Keratinocyte (primary cell): ENCODE results near the gene ANKS1A.

Source experiments
- CTCF ChIP-seq, 3 experiments: IDR thresholded peaks in 1 of 3; conservative IDR thresholded peaks in 1 of 3; optimal IDR thresholded peaks in 1 of 3; 2 replicates in 2 of 3; 3 replicates in 1 of 3; pipeline versions ENCODE3 to v1.5.1; 2011; ENCODE audit warnings: low read length in 3 of 3, mild to moderate bottlenecking in 3 of 3, moderate library complexity in 2 of 3, control low read depth in 1 of 3, inconsistent platforms in 1 of 3; ENCODE audit not compliant: insufficient read depth in 2 of 3; ENCODE audit errors: extremely low read depth in 1 of 3
- EZH2 ChIP-seq: IDR thresholded peaks from one replicate; pipeline ENCODE4 v1.6.1; 2012; ENCODE audit warnings: inconsistent platforms, mild to moderate bottlenecking, low read length, moderate library complexity

GRCh38 chr6:35019831-35020230, 130.8 kb downstream of the ANKS1A start:
- TF ChIP-seq CTCF (optimal IDR thresholded peaks at IDR 0.05 in 1 of 3, IDR thresholded peaks at IDR 0.05 in 1 of 3, conservative IDR thresholded peaks at IDR 0.05 in 1 of 3; ENCODE audit: extremely low read depth in 1 of 3, insufficient read depth in 2 of 3, low read length in 3 of 3) = no peak
- no peak for TF ChIP-seq EZH2
